GM13977 (cell line): Measurements from ENCODE around the gene EEF2KMT.
"Not testable (repeated sequence)": the region's sequence is repeated elsewhere in the genome, so short reads cannot be mapped to it uniquely, and the experiment has no call there.

ENCODE experiments used
- DNase-seq: peaks from one replicate; pipeline ENCODE4 v3.0.0; 2012; ENCODE audit warnings: low spot score
- in situ Hi-C: fragments of 300-500 bp; cut with MboI; formaldehyde crosslinking; loops from one replicate; pipeline ENCODE4 v1.12.0; 2022; ENCODE audit warnings: low sequenced_read_pairs, low pct_unique_long_range_greater_than_20kb, mixed read lengths, inconsistent platforms; ENCODE audit not compliant: unreplicated experiment
- TF ChIP-seq, protein P1 (sequence below): IDR thresholded peaks from 2 replicates; pipeline ENCODE4 v1.5.1; 2012; ENCODE audit warnings: mild to moderate bottlenecking, control low read depth; ENCODE audit not compliant: insufficient read depth; ENCODE audit errors: extremely low read depth, missing control alignments

Gene EEF2KMT

DNA sequence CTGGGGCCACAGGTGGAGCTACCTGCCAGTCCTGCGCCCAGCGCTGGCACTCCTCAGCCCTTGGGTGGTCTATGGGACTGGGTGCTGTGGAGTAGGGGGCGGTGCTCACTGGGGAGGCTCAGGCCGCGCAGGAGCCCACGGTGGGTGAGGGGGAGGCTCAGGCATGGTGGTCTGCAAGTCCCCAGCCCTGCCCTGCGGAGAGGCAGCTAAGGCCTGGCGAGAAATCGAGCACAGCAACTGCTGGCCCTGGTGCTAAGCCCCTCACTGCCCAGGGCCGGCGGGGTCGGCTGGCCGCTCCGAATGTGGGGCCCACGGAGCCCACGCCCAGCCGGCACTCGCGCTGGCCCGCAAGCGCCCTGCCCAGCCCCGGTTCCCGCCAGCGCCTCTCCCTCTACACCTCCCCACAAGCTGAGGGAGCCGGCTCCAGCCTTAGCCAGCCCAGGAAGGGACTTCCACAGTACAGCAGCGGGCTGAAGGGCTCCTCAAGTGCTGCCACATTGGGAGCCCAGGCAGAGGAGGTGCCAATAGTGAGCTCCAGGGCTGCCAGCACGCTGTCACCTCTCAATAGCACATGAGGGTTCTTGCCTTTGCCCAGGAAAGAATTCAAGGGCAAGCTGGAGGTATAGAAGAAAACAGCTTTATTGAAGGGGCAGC, 11.0 kb upstream of the EEF2KMT start:
- in situ Hi-C loops = no loop called here
- TF ChIP-seq, protein P1, sequence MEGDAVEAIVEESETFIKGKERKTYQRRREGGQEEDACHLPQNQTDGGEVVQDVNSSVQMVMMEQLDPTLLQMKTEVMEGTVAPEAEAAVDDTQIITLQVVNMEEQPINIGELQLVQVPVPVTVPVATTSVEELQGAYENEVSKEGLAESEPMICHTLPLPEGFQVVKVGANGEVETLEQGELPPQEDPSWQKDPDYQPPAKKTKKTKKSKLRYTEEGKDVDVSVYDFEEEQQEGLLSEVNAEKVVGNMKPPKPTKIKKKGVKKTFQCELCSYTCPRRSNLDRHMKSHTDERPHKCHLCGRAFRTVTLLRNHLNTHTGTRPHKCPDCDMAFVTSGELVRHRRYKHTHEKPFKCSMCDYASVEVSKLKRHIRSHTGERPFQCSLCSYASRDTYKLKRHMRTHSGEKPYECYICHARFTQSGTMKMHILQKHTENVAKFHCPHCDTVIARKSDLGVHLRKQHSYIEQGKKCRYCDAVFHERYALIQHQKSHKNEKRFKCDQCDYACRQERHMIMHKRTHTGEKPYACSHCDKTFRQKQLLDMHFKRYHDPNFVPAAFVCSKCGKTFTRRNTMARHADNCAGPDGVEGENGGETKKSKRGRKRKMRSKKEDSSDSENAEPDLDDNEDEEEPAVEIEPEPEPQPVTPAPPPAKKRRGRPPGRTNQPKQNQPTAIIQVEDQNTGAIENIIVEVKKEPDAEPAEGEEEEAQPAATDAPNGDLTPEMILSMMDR = no peak
- no peak for DNase-seq

GRCh38 chr16:5105039-5105438, 7.4 kb upstream of the EEF2KMT start:
- DNase-seq, in situ Hi-C loops: not testable (repeated sequence)

- in situ Hi-C loops, DNase-seq: not testable (repeated sequence)
Measured at GRCh38 chr16:5103296-5104032, 5.9 kb upstream of the EEF2KMT start.

GRCh38 chr16:5099174-5099573, 1.6 kb upstream of the EEF2KMT start:
- in situ Hi-C loops, DNase-seq: not testable (repeated sequence)

GRCh38 chr16:5098221-5099159, 895 bp upstream of the EEF2KMT start:
- peak; percentile 24 for DNase-seq
- in situ Hi-C loops = not testable (repeated sequence)

- in situ Hi-C loops = not testable (repeated sequence)
- DNase-seq = peak; percentile 11
Measured at GRCh38 chr16:5097061-5097469, 530 bp downstream of the EEF2KMT start.

- in situ Hi-C loops = not testable (repeated sequence)
Measured at GRCh38 chr16:5096437-5097060, 1.0 kb downstream of the EEF2KMT start.

GRCh38 chr16:5095145-5095830, 2.3 kb downstream of the EEF2KMT start:
- DNase-seq, in situ Hi-C loops: not testable (repeated sequence)

More at GRCh38 chr16:5096437-5097060, 1.0 kb downstream of the EEF2KMT start:
- not testable (repeated sequence) for DNase-seq

GRCh38 chr16:5093746-5094145, 3.8 kb downstream of the EEF2KMT start:
- in situ Hi-C loops, DNase-seq: not testable (repeated sequence)

DNA sequence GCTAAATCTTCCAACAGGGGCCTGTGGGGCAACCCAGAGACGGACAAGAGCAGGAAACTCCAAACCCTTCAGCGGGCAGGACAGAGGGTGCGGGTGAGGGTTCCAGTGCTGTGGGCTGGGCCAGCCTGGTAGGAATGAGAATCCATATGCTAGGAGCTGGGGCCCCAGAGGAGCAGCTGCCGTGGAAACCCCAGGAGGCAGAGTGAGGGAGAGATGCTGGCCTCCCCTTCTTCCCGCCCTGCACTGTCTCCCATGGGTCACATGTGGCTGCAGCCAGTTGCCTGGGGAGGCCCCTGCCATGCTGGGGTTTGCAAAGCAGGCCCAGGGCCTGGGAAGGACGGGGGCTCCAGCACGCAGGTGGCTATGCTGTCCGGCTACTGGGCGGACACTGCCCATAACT, 4.5 kb downstream of the EEF2KMT start:
- DNase-seq, in situ Hi-C loops: not testable (repeated sequence)

DNA sequence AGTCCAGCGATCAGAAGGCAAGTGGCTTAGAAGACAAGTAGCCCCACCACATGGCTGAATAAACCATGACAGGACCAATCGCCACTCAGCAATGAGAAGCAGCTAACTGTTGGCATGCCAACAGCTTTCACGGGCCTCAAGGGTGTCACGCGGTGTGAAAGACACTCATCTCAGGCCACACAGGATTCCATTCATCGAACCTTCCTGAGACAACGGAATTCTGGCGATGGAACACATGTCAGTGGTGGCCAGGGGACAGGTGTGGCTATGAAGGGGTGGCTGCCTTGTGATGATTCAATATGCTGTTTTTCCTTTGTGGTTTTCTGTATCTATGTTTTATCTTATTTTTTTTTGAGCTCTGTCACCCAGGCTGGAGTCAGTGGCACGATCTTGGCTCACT, 7.0 kb downstream of the EEF2KMT start:
- DNase-seq, in situ Hi-C loops: not testable (repeated sequence)

DNA sequence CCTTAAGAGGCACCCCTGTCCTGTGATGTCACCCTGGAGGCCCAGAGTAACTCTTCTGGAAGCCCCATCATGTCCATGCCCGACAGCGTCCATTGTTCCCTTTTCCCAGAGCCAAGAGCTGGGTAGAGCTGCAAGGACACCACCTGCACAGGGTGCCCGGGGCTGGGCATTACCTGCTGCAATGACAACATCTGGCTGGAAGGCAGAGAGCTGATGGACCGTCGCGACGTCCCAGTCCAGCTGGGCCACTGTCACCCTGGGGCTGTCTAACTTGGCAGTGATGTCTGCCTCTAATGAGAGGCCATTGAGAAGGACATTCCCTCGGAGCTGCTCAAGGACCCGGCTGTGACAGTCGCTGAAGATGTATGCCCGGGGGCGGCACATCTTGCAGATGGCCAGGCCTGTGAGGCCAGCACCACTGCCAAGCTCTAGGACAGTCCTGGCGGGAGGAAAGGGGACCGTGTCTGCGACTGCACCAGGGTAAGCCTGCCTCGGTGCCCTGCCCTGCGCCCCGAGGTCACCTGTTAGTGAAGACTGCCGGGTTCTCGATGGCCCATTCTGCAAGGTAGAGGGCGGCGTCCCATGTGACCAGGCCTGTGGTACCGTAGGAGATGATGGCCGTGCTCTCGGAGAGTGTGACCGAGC, 7.6 kb downstream of the EEF2KMT start:
- in situ Hi-C loops, DNase-seq: not testable (repeated sequence)

DNA sequence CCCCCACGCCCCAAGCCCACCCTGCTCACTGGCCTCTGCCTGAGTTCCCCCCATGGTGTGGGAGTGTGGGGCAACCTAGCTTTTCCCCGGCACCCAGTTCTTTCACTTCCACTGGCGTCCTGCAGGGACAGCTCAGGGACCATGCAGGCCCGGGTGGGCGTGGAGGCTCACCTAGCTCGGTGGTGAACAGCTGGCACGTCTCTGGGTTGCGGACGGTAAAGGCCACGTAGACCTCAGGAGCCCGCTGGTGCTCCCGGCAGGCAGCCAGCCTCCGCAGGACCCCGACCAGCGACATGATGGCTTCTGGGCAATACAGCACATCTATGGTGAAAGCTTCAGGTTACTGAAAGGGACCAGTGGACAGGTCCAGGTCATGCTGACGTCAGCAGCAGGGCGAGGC, 8.7 kb downstream of the EEF2KMT start:
- in situ Hi-C loops, DNase-seq: not testable (repeated sequence)

GRCh38 chr16:5088086-5088790, 9.4 kb downstream of the EEF2KMT start:
- in situ Hi-C loops, DNase-seq: not testable (repeated sequence)

- in situ Hi-C loops, DNase-seq: not testable (repeated sequence)
Measured at GRCh38 chr16:5085716-5086115, 11.9 kb downstream of the EEF2KMT start.
